GM21529 (cell line): ENCODE measurements around the gene ABCC4.

Experiments used
- ATAC-seq: cut with Tn5 transposase; IDR thresholded peaks from one replicate; pipeline ENCODE4 v1.9.1; 2021; ENCODE audit not compliant: unreplicated experiment

ABCC4 gene, protein sequence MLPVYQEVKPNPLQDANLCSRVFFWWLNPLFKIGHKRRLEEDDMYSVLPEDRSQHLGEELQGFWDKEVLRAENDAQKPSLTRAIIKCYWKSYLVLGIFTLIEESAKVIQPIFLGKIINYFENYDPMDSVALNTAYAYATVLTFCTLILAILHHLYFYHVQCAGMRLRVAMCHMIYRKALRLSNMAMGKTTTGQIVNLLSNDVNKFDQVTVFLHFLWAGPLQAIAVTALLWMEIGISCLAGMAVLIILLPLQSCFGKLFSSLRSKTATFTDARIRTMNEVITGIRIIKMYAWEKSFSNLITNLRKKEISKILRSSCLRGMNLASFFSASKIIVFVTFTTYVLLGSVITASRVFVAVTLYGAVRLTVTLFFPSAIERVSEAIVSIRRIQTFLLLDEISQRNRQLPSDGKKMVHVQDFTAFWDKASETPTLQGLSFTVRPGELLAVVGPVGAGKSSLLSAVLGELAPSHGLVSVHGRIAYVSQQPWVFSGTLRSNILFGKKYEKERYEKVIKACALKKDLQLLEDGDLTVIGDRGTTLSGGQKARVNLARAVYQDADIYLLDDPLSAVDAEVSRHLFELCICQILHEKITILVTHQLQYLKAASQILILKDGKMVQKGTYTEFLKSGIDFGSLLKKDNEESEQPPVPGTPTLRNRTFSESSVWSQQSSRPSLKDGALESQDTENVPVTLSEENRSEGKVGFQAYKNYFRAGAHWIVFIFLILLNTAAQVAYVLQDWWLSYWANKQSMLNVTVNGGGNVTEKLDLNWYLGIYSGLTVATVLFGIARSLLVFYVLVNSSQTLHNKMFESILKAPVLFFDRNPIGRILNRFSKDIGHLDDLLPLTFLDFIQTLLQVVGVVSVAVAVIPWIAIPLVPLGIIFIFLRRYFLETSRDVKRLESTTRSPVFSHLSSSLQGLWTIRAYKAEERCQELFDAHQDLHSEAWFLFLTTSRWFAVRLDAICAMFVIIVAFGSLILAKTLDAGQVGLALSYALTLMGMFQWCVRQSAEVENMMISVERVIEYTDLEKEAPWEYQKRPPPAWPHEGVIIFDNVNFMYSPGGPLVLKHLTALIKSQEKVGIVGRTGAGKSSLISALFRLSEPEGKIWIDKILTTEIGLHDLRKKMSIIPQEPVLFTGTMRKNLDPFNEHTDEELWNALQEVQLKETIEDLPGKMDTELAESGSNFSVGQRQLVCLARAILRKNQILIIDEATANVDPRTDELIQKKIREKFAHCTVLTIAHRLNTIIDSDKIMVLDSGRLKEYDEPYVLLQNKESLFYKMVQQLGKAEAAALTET (N-terminal part only)

DNA sequence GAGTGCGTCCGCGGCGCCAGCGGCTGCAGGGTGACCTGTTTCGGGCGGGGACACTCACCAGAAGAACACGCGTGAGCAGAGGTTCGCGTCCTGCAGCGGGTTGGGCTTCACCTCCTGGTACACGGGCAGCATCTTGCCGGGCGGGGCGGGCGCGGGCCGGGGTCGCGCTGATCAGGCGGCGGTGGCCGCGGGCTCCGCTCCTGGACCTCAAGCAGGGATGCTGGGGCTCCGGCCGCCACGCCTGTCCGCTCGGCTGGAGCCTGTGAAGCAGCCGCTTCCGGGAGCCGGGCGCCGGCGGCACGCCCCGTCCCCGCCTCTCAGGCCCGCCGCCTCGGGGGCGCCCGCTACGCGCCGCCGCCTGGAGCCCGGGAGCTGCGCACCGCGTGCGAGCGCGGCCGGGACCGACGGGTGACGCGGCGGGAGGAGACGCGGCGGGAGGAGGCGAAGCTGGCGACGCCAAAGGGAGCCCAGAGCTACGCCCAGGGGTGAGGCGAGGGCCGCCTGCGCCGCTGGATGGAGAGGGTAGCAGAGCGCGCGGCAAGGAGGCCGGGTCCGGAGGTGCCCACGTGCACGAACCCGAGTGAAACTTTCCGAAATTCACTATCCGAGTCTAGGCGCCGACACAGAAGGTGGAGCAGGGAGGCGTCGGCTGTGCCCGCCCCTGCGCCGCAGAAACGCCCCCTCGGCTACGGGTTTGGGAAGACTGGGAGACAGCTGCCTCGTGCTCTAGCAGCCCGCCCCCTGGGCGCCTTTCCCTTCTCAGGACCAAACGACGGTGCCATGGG lies at the start of gene ABCC4:
ABCC4 (minus strand) TSS at position 269 of the 785 bp plus-strand sequence; CDS start at position 132, 137 bp downstream.
- peak; percentile 84 for ATAC-seq

DNA sequence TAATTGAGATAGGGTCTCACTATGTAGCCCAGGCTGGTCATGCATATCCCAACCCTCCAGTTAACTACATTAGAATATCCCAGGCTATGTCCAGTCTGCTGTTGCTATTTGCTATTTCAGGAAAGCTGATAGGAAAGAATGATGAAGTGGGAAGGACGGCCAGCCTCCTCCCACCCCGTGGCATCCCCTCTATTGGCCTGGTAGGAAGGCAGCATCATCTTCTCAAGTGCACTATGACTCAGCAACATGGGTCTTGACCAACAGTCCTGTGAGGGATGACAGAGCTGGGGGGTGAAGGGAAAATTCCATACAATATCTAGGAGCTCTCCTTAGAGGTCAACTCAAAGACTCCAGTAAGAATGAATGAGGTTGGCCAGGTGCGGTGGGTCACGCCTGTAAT lies 48.0 kb upstream of the ABCC4 start:
- ATAC-seq: no peak

DNA sequence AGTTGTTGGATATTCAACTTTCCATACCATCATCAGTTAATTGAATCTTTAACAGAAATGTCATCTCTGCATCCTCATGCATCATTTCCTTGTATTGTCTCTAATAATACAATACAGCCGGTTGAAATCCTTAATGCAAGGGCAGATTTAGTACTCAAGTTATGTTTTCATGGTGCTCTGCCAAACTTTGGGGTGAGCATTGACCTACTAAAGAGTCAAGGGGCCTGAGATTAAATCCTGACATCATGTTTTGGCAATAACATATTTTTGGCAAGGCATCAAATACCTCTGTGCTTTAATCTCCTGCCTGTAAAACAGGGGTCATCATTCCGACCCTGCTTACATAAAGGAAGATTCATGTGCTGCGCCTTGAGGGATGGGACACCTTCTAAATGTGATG lies 42.7 kb upstream of the ABCC4 start:
- no peak for ATAC-seq

DNA sequence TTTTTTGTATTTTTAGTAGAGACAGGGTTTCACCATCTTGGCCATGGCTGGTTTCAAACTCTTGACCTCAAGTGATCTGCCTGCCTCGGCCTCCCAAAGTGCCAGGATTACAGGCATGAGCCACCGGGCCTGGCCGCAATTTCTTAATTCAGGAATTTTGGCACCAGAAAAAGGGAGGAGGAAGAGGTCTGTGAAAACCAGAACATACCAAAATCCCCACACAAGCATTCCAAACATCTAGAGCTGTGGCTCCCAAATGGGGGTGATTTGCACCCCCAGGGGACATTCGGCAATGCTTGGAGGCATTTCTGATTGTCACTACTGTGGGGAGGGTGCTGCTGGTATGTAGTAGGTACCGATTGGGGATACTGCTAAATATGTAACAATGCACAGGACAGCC lies 40.2 kb upstream of the ABCC4 start:
- ATAC-seq: no peak

DNA sequence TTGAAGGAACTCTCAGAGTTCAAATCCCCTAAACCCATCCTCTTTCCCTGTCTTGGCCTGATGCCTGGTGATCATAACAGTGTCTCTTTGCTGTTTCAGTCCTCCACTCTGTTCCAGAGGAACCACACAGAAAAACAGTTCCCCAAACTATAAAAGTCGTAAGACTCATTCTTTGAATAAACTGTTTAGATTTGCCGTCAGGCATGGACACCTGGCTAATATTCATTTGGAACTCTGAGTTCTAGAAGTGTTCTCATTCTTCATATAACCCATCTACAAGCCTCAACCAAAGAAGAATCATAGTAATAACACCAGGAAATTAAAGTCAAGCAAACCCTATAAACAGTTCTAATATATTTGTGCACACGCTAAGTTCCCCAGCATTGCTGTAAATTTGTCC lies 37.7 kb upstream of the ABCC4 start:
- ATAC-seq: no peak

DNA sequence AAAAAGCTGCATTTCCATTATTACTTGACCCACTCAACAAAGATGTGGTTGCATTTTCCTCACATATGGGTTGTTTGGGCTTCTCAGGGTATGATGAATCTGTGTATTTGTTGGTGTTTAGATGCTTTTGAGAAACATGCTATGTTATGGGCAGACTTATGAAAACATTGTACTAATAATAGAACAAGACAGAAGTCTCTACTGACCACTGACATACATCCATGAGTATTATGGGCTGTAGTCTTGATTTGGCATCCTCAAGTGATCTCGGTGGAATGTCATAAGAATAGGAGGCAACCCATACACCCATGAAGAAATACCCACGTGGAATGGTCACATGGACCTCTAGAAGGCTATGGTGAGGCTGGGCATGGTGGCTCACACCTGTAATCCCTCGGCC lies 36.3 kb upstream of the ABCC4 start:
- no peak for ATAC-seq

DNA sequence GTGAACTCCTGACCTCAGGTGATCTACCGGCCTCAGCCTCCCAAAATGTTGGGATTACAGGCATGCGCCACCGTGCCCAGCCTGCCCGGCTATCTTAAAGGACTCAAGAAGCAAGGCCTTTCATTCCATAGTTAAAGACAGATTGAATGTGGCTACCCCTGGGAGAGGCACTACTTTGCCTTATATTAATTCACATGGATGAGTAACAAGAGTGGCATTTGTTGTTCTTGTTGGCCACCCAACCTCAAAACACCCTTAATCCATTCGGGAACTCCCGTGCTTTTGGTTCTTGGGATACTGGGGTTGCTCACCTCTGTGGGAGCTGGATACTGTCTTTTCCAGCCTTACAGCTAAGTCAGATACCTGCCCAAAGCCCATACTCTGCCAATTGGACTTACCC lies 34.4 kb upstream of the ABCC4 start:
- ATAC-seq: no peak

DNA sequence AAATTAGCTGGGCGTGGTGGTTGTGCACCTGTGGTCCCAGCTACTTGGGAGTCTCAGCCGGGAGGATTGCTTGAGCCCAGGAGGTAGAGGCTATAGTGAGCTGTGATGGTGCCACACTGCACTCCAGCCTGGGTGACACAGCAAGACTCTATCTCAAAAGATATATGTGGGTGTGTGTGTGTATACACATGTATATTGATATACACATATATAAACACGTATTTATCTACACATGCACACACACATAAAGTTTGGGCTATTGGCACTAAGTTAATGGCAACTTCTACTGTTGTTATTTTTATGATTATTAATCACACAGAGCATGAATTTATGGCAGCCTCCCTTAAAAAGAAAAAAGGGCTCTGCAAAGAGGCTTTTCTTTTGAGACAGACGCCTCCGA lies 27.1 kb upstream of the ABCC4 start:
- no peak for ATAC-seq

DNA sequence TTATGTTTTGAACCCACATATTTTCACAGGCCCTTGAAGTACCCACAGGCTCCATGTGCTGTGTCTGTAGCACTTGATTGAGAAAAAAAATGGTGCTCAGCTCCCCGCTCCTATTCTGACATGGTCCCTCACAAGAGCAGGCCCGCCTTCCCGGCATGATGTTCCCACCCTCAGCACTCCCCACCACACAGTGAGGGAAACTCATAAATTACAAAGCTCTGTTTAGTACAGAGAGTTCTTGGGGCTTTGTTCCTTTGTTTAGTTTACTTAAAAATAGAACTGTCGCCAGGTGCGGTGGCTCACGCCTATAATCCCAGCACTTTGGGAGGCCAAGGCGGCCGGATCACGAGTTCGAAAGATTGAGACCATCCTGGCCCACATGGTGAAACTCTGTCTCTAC lies 25.9 kb upstream of the ABCC4 start:
- no peak for ATAC-seq

DNA sequence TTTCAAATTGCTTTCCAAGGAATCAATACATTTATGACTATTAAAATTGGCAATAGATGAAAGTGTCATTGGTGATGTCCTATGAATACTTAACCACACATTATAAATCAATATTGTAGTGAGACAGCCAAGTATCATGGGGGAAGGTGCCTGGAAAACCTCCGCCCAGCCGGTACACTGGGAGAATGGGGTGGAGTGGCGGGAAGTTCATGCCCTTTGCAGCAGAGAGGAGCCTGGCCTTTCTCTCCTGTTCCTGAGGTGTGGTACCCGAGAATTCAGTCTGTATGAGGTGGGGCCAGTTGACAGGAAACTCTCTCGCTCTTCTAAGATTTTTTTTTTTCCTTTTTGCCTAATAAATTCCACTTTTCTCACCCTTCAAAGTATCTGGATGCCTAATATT lies 25.4 kb upstream of the ABCC4 start:
- ATAC-seq: no peak

DNA sequence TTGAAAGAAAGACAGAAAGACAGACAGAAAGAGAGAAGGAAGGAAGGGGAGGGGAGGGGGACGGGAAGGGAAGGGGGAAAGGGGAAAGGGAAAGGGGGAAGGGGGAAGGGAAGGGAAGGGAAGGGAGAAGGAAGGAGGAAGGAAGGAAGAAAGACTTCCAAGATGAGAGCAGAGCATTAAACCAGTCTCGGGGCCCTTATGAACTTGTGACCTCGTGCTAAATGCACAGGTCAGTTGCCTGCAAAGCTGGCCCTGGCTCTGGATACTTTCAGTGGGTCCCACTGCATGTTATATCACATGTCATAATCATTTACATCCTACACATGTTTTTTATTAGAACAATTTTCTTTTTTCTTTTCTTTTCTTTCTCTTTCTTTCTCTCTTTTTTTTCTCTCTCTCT lies 24.2 kb upstream of the ABCC4 start:
- no peak for ATAC-seq

DNA sequence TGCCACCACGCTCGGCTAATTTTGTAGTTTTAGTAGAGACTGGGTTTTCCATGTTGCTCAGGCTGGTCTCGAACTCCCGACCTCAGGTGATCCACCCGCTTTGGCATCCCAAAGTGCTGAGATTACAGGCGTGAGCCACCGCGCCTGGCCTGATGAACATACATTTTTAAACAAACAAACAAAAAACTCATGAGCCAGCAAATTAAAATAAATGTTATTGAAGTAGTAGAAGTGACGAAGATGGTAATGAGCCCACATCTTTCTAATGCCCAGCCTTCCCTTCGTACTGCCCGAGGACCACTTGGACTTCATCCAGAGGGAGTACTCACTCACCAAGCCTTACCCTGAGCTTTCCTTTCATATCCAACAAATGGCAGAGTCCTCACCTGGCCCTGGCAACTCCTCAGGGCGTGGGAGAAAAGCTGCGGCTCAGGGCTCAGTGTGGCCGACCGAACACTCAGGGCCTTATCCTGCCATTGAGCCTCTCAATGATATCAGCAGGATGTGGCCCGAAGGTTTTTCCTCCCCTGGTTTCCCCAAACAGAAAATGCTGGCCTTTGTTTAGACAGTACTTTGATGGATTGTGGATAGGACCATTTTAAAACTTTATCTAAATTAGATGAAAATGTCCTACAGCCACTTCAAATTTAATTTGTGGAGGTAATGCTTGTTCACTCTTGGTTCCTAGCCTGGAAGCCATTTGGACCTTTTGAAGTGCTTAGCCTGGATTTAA lies 22.8 kb upstream of the ABCC4 start:
- no peak for ATAC-seq

DNA sequence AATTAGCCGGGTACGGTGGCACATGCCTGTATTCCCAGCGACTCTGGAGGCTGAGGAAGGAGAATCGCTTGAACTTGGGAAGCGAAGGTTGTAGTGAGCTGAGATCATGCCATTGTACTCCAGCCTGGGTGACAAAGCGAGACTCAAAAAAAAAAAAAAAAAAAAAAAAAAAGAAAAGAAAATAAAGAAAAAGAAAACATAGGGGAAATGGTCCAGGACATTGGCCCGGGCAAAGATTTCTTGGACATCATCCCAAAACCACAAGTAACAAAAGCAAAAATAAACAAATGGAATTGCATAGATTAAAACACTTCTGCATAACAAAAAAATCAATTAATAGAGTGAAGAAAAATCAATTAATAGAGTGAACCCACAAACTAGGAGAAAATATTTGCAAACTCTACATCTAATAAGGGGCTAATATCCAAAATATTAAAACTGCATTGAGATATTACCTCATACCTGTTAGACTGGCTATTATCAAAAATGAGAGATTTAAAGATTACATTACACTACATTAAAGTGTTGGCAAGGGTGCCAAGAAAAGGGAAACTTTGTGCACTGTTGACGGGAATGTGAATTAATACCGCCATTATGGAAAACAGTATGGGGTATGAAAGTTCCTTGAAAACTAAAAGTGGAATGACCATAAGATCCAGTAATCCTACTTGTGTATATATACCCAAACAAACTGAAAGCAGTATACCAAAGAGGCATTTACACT lies 18.5 kb upstream of the ABCC4 start:
- no peak for ATAC-seq

DNA sequence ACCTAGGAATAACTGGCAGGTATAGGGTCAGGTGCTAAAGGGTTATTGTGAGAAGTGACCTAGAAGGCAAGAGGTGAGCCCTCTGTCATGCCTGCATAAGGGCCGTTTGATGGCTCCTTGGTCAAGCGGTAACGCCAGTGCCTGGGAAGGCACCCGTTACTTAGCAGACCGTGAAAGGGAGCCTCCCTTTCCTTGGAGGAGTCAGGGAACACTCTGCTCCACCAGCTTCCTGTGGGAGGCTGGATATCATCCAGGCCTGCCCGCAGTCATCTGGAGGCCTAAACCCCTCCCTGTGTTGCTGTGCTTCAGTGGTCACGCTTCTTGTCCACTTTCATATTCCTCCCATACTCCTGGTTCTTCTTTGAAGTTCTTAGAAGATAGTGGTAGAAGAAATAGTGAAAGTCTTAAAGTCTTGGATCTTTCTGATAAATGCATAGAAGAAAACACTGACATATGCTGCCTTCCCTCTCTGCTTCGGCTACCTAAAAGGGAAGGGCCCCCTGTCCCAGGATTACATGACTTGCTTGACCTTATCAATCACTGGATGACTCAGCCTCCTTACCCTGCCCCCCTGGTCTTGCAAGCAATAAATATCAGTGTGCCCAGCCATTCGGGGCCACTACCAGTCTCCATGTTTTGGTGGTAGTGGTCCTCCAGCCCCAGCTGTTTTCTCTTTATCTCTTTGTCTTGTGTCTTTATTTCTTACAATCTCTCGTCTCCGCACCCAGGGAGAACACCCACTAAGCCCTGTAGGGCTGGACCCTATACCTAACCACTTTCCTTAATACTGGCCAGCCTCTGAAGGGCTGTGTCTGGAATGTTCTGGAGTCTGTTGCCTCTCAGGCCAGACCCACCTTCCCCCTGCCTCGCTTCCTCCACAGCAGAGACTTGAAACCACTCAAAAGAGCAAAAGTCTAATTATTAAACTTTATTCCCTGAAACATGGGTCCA lies 16.1 kb upstream of the ABCC4 start:
- no peak for ATAC-seq

DNA sequence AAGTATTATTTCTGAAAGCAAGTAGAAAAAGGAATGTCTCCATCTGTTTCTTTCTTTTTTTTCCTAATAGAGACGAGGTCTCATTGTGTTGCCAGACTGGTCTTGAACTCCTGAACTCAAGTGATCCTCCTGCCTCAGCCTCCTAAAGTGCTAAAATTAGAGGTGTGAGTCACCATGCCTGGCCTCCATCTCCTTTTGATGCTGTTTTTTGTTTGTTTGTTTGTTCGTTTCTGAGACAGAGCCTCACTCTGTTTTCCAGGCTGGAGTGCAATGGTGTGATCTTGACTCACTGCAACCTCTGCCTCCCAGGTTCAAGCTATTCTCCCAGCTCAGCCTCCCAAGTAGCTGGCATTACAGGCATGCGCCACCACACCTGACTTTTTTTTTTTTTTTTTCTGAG lies 14.5 kb upstream of the ABCC4 start:
- ATAC-seq: no peak

DNA sequence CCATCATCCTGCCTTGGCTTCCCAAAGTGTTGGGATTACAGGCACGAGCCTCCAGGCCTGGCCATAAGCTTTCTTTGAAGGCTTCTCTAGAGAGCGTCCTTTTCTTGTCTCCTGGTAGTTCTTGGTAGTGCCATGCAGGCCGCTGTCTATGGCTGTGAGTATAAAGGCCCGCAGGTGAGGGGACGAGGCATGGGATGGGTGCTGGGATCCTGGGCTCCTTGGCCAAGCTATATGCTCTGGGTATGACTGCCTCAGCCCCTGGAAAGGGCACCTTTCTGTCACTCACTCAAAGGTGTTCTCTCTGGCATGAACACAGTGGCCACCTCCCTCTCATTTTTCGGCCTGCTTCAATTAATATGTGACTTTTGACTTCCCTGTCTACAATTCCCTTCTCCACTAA lies 6.3 kb upstream of the ABCC4 start:
- ATAC-seq: no peak

DNA sequence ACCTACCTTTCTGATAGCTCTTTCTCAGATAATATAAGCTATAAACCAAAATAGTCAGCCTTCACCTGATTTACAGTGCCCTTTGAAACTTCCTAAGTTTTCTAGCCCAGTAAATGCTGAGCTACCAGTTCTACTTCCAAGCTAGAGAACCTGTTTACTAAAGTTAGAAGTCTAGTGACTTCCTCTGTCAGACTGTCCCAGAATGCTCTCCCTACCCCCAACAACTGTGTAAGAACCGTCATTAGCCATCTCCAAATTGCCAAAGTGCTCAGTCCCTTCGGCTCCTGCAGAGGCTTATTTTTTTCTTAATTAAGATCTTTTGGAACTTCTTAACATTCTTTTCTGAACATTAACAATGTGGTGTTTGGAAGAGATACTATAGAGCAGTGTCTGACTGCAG lies 3.2 kb upstream of the ABCC4 start:
- no peak for ATAC-seq

DNA sequence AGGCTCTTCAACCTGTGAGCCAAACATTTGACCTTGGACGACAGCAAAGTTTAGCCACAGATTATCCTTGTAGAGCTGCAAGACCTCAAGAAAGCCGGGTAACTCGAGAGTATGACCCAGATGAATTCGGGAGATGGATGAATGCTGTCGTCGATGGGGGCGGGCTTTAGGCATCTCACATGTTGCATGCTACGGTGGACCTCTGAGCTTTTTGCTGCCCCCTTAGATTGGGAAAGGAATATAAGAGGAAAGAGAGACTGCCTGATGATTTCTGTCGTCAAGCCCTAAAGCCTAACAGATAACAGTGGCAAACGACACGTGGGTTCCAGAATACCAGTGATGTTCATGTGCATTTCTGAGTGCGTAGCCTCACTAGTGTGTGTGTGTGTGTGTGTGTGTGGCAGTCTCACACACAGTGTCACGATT lies 730 bp upstream of the ABCC4 start:
- no peak for ATAC-seq
